Measurements from ENCODE around the gene PTPRR.

GRCh38 chr12:70928071-70928470 is 7.5 kb upstream of the PTPRR start:
- TF ChIP-seq CTCF (IDR thresholded peaks at IDR 0.05; ENCODE audit: insufficient read depth, low read length, poor library complexity, severe bottlenecking) (no peak), EZH2phosphoT487 (conservative IDR thresholded peaks at IDR 0.05; ENCODE audit: low read length) (no peak)

All from SU-DHL-6 (cell line).